K562 (cell line): ENCODE measurements around the gene SEH1L. TPM values are rescaled to one million over a fixed set of nuclear protein-coding genes. Genes with fewer than 3 reads are reported as not detected.

Experiments used
- CEBPB ChIP-seq: fragments of 450-650 bp; IDR thresholded peaks from 2 replicates; pipeline ENCODE4 v1.6.1; 2016; ENCODE audit warnings: missing genetic modification characterization, missing compliant biosample characterization
- EGR1 ChIP-seq: fragments of 450-650 bp; conservative IDR thresholded peaks from 2 replicates; pipeline ENCODE4 v1.6.1; 2017; ENCODE audit warnings: mild to moderate bottlenecking
- EP300 ChIP-seq: IDR thresholded peaks from 2 replicates; pipeline ENCODE4 v1.6.1; 2012; ENCODE audit warnings: low read length, improper control_type of control experiment
- FOXK1 ChIP-seq: sonication (generic); formaldehyde crosslinking; IDR thresholded peaks from 2 replicates; pipeline ENCODE4 v1.8.0; 2022; ENCODE audit warnings: missing genetic modification reagents, mild to moderate bottlenecking, borderline replicate concordance
- KDM1A ChIP-seq, 2 experiments: fragments of 450-650 bp; IDR thresholded peaks; 2 replicates each; pipeline ENCODE4 v1.6.1; 2016; ENCODE audit warnings: mild to moderate bottlenecking in 2 of 2
- MAFF ChIP-seq: IDR thresholded peaks from 2 replicates; pipeline ENCODE4 v1.6.1; 2012; ENCODE audit warnings: low read length, improper control_type of control experiment
- NR4A1 ChIP-seq, 2 experiments: fragments of 250-450 bp in 1 of 2; fragments of 450-650 bp in 1 of 2; sonication (Bioruptor Pico) in 1 of 2; IDR thresholded peaks; 2 replicates each; pipeline versions ENCODE4 v1.4.0 to v1.6.1; 2016 to 2020; ENCODE audit warnings: mild to moderate bottlenecking in 2 of 2, missing compliant biosample characterization in 1 of 2, missing genetic modification characterization in 1 of 2, moderate library complexity in 1 of 2
- PCBP2 ChIP-seq: fragments of 200-400 bp; formaldehyde crosslinking; IDR thresholded peaks from 2 replicates; pipeline ENCODE4 v1.6.1; 2018; ENCODE audit warnings: low read length, low read depth, mild to moderate bottlenecking, moderate library complexity; ENCODE audit not compliant: poor library complexity, severe bottlenecking
- RNF2 ChIP-seq: sonication (generic); IDR thresholded peaks from 2 replicates; pipeline ENCODE4 v1.6.1; 2016
- SRSF7 ChIP-seq: fragments of 200-400 bp; formaldehyde crosslinking; optimal IDR thresholded peaks from 2 replicates; pipeline ENCODE3; 2017; ENCODE audit warnings: mild to moderate bottlenecking, low read depth, low read length
- STAG1 ChIP-seq: sonication (generic); formaldehyde crosslinking; IDR thresholded peaks from 2 replicates; pipeline ENCODE4 v1.5.0; 2020; ENCODE audit warnings: missing genetic modification reagents, borderline replicate concordance
- ZNF217 ChIP-seq: sonication (generic); formaldehyde crosslinking; IDR thresholded peaks from 2 replicates; pipeline ENCODE4 v1.8.0; 2022; ENCODE audit warnings: mild to moderate bottlenecking, missing genetic modification reagents
- polyA plus RNA-seq, 8 experiments: library from polyadenylated mRNA; depleted of rRNA in 4 of 8; stranded (reverse) in 5 of 8; unstranded in 3 of 8; fragments of >200 nt; fragmentation: Nextera tagmentation in 2 of 8; fragmentation: Illumina TruSeq in 1 of 8; extraction: Ambion mirVana in 2 of 8; extraction: Trizol in 1 of 8; gene quantifications; 2 replicates each; pipeline versions ENCODE4 v1.2.1 to v1.2.3, GENCODE V29; 2011 to 2014; ENCODE audit warnings: inconsistent platforms in 1 of 8, missing spikeins in 1 of 8
- total RNA-seq, 7 experiments: library from RNA; depleted of rRNA in 6 of 7; stranded (reverse); fragments of >200 nt in 6 of 7; fragmentation: Illumina TruSeq in 2 of 7; extraction: Trizol in 2 of 7; gene quantifications; 2 replicates each; pipeline versions ENCODE4 v1.2.1 to v1.2.3, GENCODE V29; 2011 to 2021; ENCODE audit warnings: low replicate concordance in 1 of 7
- TF ChIP-seq, protein P1 (sequence below): fragments of 250-450 bp; sonication (Bioruptor Pico); IDR thresholded peaks from 2 replicates; pipeline ENCODE4 v1.8.0; 2022; ENCODE audit warnings: inconsistent platforms, mild to moderate bottlenecking, moderate library complexity, borderline replicate concordance
- TF ChIP-seq, protein P2 (sequence below), 2 experiments: fragments of 200-800 bp in 1 of 2; sonication (Bioruptor generic) in 1 of 2; sonication (generic) in 1 of 2; formaldehyde crosslinking in 1 of 2; IDR thresholded peaks in 1 of 2; conservative IDR thresholded peaks in 1 of 2; 2 replicates each; pipeline versions ENCODE4 v1.5.0 to v1.6.1; 2016 to 2020; ENCODE audit warnings: missing compliant biosample characterization in 1 of 2, missing genetic modification characterization in 1 of 2, missing genetic modification reagents in 1 of 2
- TF ChIP-seq, protein P3 (sequence below): fragments of 450-650 bp; IDR thresholded peaks from 2 replicates; pipeline ENCODE4 v1.6.1; 2016; ENCODE audit warnings: missing biosample characterization, missing genetic modification characterization
- TF ChIP-seq, protein P4 (sequence below): fragments of 450-650 bp; IDR thresholded peaks from 2 replicates; pipeline ENCODE4 v1.6.1; 2018; ENCODE audit not compliant: partially characterized antibody
- TF ChIP-seq, protein P5 (sequence below): IDR thresholded peaks from 2 replicates; pipeline ENCODE4 v1.6.1; 2016; ENCODE audit warnings: missing genetic modification characterization, missing compliant biosample characterization

The SEH1L gene
- total and polyA plus RNA-seq, 9 of the 15 experiments (the other 6 are each of a cell fraction or from before 2014, with no cell fraction given), result 62.2 to 180 (median 108) TPM

DNA sequence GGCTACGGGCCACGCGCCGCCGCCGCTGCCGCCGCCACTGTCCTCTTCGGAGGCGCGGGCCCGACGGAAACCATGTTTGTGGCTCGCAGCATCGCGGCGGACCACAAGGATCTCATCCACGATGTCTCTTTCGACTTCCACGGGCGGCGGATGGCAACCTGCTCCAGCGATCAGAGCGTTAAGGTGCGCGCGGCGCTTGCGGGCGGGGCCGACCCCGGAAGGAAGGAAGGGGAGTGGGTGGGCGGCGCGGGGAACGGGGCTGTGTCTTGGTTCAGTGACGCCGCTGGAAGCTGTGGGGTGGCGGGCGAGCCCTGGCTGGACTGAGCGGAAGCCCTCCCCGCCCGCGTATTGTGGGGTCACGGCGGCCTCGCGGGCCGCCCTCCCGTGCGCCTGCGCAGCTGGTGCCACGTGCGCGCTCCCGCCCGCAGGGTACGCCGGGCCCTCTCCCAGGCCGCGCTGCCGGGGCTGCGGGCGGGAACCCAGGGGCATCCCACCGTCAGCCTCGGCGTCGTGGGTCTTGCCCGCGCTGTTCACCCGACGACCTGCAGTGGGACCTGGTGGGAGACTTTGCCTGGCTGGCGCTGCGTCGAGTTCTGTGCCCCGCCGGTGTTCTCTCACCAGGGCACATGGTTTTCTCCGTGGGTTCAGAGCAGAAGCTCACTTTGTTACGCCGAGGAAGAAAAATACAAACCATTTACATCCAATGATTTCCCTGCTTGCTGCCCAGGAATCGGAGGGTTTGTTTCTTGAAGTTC, 416 bp downstream of the SEH1L start (continued):
- TF ChIP-seq PCBP2 (no peak), EP300 (no peak), ZNF217 (CRISPR knock-in tag) (0 out of 2 replicates have a peak, but pooled peaks have one; percentile 42), SRSF7 (no peak), MAFF (no peak), EGR1 (peak; percentile 94), CEBPB (no peak), STAG1 (CRISPR knock-in tag) (peak; percentile 72), FOXK1 (CRISPR knock-in tag) (no peak), KDM1A (IDR thresholded peaks at IDR 0.05) (no peak), NR4A1 (CRISPR knock-in tag; IDR thresholded peaks at IDR 0.05) (peak; percentile 93), NR4A1 (tag; IDR thresholded peaks at IDR 0.05) (peak; percentile 94), RNF2 (peak; percentile 84)
- TF ChIP-seq, protein P1, sequence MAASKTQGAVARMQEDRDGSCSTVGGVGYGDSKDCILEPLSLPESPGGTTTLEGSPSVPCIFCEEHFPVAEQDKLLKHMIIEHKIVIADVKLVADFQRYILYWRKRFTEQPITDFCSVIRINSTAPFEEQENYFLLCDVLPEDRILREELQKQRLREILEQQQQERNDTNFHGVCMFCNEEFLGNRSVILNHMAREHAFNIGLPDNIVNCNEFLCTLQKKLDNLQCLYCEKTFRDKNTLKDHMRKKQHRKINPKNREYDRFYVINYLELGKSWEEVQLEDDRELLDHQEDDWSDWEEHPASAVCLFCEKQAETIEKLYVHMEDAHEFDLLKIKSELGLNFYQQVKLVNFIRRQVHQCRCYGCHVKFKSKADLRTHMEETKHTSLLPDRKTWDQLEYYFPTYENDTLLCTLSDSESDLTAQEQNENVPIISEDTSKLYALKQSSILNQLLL (CRISPR knock-in tag), result no peak
- TF ChIP-seq, protein P2, sequence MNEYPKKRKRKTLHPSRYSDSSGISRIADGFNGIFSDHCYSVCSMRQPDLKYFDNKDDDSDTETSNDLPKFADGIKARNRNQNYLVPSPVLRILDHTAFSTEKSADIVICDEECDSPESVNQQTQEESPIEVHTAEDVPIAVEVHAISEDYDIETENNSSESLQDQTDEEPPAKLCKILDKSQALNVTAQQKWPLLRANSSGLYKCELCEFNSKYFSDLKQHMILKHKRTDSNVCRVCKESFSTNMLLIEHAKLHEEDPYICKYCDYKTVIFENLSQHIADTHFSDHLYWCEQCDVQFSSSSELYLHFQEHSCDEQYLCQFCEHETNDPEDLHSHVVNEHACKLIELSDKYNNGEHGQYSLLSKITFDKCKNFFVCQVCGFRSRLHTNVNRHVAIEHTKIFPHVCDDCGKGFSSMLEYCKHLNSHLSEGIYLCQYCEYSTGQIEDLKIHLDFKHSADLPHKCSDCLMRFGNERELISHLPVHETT (CRISPR knock-in tag; conservative IDR thresholded peaks at IDR 0.05 in 1 of 2, IDR thresholded peaks at IDR 0.05 in 1 of 2), result peak in 1 of 2 experiments; percentile 92; a peak in 1 of 4 replicates
- TF ChIP-seq, protein P3, sequence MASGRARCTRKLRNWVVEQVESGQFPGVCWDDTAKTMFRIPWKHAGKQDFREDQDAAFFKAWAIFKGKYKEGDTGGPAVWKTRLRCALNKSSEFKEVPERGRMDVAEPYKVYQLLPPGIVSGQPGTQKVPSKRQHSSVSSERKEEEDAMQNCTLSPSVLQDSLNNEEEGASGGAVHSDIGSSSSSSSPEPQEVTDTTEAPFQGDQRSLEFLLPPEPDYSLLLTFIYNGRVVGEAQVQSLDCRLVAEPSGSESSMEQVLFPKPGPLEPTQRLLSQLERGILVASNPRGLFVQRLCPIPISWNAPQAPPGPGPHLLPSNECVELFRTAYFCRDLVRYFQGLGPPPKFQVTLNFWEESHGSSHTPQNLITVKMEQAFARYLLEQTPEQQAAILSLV (tag), result no peak
- TF ChIP-seq, protein P4, sequence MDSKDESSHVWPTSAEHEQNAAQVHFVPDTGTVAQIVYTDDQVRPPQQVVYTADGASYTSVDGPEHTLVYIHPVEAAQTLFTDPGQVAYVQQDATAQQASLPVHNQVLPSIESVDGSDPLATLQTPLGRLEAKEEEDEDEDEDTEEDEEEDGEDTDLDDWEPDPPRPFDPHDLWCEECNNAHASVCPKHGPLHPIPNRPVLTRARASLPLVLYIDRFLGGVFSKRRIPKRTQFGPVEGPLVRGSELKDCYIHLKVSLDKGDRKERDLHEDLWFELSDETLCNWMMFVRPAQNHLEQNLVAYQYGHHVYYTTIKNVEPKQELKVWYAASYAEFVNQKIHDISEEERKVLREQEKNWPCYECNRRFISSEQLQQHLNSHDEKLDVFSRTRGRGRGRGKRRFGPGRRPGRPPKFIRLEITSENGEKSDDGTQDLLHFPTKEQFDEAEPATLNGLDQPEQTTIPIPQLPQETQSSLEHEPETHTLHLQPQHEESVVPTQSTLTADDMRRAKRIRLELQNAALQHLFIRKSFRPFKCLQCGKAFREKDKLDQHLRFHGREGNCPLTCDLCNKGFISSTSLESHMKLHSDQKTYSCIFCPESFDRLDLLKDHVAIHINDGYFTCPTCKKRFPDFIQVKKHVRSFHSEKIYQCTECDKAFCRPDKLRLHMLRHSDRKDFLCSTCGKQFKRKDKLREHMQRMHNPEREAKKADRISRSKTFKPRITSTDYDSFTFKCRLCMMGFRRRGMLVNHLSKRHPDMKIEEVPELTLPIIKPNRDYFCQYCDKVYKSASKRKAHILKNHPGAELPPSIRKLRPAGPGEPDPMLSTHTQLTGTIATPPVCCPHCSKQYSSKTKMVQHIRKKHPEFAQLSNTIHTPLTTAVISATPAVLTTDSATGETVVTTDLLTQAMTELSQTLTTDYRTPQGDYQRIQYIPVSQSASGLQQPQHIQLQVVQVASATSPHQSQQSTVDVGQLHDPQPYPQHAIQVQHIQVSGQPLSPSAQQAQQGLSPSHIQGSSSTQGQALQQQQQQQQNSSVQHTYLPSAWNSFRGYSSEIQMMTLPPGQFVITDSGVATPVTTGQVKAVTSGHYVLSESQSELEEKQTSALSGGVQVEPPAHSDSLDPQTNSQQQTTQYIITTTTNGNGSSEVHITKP, result no peak
- TF ChIP-seq, protein P5, sequence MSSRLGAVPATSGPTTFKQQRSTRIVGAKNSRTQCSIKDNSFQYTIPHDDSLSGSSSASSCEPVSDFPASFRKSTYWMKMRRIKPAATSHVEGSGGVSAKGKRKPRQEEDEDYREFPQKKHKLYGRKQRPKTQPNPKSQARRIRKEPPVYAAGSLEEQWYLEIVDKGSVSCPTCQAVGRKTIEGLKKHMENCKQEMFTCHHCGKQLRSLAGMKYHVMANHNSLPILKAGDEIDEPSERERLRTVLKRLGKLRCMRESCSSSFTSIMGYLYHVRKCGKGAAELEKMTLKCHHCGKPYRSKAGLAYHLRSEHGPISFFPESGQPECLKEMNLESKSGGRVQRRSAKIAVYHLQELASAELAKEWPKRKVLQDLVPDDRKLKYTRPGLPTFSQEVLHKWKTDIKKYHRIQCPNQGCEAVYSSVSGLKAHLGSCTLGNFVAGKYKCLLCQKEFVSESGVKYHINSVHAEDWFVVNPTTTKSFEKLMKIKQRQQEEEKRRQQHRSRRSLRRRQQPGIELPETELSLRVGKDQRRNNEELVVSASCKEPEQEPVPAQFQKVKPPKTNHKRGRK (tag), result no peak
